ENCODE measurements around the gene ENTPD8.

Gene ENTPD8

DNA sequence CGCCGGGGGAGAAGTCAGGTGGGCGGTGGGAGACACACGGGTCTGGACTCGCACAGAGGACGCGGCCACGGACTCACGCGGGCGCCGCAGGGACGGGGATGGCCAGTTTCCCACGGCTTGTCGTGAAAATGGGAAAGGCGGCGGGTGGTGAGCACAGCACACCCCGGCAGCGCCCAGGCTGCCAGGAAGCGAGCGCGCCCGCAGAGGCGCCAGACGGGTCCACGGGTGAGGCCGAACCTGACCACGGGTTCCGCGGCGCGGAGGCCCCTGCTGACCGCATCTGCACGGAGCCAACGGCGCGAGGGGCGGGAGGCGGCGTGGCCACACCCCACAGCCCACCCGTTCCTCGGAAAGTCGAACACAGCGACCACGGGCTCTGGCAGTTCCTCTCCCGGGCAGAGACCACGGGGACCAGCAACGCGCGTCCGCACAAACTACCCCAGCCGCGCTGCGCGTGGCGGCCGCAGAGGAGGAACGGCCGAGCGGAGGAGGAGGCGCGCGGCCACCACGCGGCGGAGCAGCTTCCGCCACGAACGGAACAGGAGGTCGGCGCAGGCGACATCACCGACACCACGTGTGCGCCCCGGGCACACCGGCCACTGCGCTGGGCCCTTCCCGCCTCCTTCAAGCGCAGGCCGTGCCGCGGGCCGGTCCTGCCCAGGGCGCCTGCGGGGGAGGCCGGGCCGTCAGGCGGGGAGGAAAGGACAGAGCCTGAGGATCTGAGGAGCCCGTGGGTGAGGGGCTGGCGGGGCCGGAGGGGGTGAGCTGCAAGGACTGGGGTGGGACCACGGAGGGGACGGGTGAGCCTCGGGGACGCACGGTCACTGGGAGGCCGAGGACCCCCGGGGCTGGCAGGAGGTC is 23.8 kb downstream of the ENTPD8 start:
- TF ChIP-seq, protein P1, sequence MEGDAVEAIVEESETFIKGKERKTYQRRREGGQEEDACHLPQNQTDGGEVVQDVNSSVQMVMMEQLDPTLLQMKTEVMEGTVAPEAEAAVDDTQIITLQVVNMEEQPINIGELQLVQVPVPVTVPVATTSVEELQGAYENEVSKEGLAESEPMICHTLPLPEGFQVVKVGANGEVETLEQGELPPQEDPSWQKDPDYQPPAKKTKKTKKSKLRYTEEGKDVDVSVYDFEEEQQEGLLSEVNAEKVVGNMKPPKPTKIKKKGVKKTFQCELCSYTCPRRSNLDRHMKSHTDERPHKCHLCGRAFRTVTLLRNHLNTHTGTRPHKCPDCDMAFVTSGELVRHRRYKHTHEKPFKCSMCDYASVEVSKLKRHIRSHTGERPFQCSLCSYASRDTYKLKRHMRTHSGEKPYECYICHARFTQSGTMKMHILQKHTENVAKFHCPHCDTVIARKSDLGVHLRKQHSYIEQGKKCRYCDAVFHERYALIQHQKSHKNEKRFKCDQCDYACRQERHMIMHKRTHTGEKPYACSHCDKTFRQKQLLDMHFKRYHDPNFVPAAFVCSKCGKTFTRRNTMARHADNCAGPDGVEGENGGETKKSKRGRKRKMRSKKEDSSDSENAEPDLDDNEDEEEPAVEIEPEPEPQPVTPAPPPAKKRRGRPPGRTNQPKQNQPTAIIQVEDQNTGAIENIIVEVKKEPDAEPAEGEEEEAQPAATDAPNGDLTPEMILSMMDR (IDR thresholded peaks at IDR 0.05; ENCODE audit: low read depth, low read length) = no peak
- DNase-seq (ENCODE audit: extremely low read depth, low read depth) = no peak

DNA sequence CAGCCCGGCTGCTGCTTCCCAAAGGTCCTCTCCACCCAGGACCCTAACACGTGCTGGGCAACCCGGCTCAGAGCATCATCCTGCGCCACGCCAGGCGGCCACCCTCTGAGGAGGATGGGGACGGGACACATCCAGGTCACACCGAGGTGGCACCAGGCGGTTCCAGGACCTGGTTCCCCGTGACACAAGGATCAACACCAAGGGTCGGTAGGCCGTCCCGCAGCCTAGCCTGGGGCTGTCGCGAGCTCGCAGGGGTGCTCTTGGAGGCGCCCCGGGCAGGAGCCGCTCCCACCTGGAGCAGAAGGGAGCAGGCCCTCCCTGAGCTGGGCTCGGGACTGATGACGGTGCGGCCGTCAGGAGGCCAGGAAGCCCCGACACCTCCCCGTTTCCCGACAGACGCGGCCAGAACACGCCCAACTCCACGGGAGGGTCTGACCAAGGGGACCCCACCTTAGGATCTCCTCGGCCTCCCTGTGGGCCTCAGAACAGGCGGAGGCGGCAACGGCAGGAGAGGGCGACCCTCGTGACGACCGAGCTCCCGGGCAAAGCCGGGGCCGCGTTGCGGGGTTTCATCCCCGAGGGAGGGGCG is 24.5 kb downstream of the ENTPD8 start:
- TF ChIP-seq, protein P1 (IDR thresholded peaks at IDR 0.05; ENCODE audit: low read depth, low read length) = no peak
- DNase-seq (ENCODE audit: extremely low read depth, low read depth) = no peak

DNA sequence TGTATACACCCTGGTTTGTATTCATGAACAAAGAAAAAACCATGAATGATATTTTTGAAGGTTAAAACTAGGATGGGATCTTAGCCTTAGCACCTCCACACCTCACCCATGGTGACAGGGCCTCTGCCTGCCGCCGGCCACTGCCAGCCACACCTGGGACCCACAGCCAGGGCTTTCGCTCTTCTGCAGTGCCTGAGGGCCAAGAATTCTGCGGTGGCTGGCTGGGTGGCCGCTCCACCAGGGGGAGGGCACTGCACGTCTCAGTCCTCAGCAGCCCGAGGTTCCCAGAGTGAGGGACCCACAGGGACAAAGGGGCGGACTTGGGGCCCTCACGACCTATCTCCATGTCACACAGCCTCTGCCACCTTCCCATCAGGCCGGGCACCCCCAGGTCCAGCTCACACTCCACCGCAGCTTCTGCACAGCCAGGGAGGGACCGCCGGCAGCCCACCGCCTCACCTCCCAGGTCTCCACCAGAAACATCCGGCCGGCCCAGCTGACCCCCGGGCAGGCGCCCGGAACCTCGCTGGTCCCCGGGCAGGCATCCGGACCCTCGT is 25.1 kb downstream of the ENTPD8 start:
- DNase-seq (ENCODE audit: extremely low read depth, low read depth) = no peak
- TF ChIP-seq, protein P1 (IDR thresholded peaks at IDR 0.05; ENCODE audit: low read depth, low read length) = no peak

DNA sequence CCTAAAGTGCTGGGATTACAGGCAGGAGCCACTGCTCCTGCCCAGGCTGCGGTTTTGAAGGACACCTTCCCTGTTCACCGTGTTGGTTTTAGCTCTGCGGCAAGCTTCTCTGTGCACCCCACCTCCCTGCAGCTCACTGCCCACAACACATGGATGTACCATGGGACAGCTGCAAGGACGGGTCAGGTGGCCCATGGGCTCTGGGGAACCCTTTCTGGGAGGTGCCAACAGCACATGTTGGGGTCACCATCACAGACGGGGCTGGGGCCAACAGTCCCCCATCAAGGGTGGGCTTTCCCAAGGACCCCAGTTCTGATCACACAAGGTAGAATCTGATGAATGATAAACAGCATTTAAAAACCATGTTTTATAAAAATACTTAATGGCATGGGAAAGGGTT is 25.7 kb downstream of the ENTPD8 start:
- DNase-seq (ENCODE audit: extremely low read depth, low read depth) = no peak
- TF ChIP-seq, protein P1 (IDR thresholded peaks at IDR 0.05; ENCODE audit: low read depth, low read length) = no peak

DNA sequence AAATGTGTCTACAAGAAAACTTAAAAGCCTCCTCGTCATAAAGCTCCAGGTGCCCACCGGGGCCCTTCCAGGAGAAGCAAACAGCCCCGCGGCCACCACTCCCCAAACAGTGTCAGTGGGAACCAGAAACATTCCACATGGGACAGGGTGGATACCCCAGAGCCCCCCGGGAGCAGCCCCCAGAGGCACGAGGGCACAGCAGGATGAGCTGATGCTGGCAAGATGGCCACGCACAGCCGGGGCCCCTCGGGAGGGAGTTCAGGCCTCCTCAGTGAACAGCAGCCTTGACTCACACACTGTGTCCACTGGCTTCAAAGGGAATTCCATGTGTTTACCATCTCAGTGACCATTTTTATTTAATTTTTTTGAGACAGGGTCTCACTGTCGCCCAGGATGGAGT is 28.7 kb downstream of the ENTPD8 start:
- TF ChIP-seq, protein P1 (IDR thresholded peaks at IDR 0.05; ENCODE audit: low read depth, low read length) = no peak

GRCh38 chr9:137411645-137412380 is 29.3 kb downstream of the ENTPD8 start:
- peak; percentile 49 for DNase-seq (ENCODE audit: extremely low read depth, low read depth)
- TF ChIP-seq, protein P1 (IDR thresholded peaks at IDR 0.05; ENCODE audit: low read depth, low read length) = no peak

More for the DNA sequence above, 28.7 kb downstream of the ENTPD8 start:
- DNase-seq (ENCODE audit: extremely low read depth, low read depth) = no peak

Data from AG09319 (cell line).